Caco-2 (cell line): ENCODE results near the gene PPFIA4. TPM values are rescaled to one million over a fixed set of nuclear protein-coding genes. Genes with fewer than 3 reads are reported as not detected.

Experiments used
- BruUV-seq: library from RNA; stranded (reverse); fragments of 400-500 nt; replicated peaks from 2 replicates; lab custom pipeline; 2021; lab: Mats Ljungman, UMichigan
- CTCF ChIA-PET: fragments of 300-600 bp; sonication (Branson Sonifier 250); formaldehyde crosslinking; loops from one replicate; lab custom pipeline; 2022; ENCODE audit warnings: antibody characterized with exemption; lab: Charles Lee
- POLR2A ChIA-PET: fragments of 300-600 bp; sonication (Branson Sonifier 250); formaldehyde crosslinking; loops from one replicate; lab custom pipeline; 2022; ENCODE audit warnings: antibody characterized with exemption; lab: Charles Lee
- DNase-seq, 2 experiments: peaks; one replicate each; pipeline versions ENCODE4 v3.0.0 to v3.0.0-alpha.2; 2020 to 2022
- H3K27me3 ChIP-seq: replicated peaks from 2 replicates; pipeline ENCODE4 v1.6.0; 2011; ENCODE audit warnings: low read length; ENCODE audit not compliant: control insufficient read depth, insufficient read depth
- H3K36me3 ChIP-seq: 2 replicates; pipeline ENCODE4 v1.5.1; 2011; ENCODE audit warnings: low read length; ENCODE audit not compliant: control insufficient read depth, insufficient read depth
- H3K4me1 ChIP-seq: fragments of 250-450 bp; sonication (Bioruptor Pico); 2 replicates; pipeline ENCODE4 v1.5.1; 2020; ENCODE audit warnings: mild to moderate bottlenecking
- H3K4me3 ChIP-seq: 2 replicates; pipeline ENCODE4 v1.5.1; 2011; ENCODE audit warnings: low read depth, mild to moderate bottlenecking, control low read depth, low read length
- H3K9me3 ChIP-seq: fragments of 250-450 bp; sonication (Bioruptor Pico); 2 replicates; pipeline ENCODE4 v1.5.1; 2020; ENCODE audit warnings: mild to moderate bottlenecking, moderate library complexity
- H3K27ac Mint-ChIP-seq: one replicate; pipeline ENCODE4 v1.8.0; 2022; ENCODE audit warnings: mixed read lengths; ENCODE audit not compliant: unreplicated experiment
- H3K27me3 Mint-ChIP-seq: one replicate; pipeline ENCODE4 v1.8.0; 2022; ENCODE audit warnings: mixed read lengths; ENCODE audit not compliant: insufficient read depth, unreplicated experiment
- H3K36me3 Mint-ChIP-seq: one replicate; pipeline ENCODE4 v1.8.0; 2022; ENCODE audit warnings: mild to moderate bottlenecking, mixed read lengths; ENCODE audit not compliant: insufficient read depth, unreplicated experiment
- H3K4me1 Mint-ChIP-seq: one replicate; pipeline ENCODE4 v1.8.0; 2022; ENCODE audit warnings: low read depth, mixed read lengths; ENCODE audit not compliant: unreplicated experiment
- H3K4me3 Mint-ChIP-seq: one replicate; pipeline ENCODE4 v1.8.0; 2022; ENCODE audit warnings: mild to moderate bottlenecking, moderate library complexity, mixed read lengths; ENCODE audit not compliant: unreplicated experiment
- H3K9me3 Mint-ChIP-seq: one replicate; pipeline ENCODE4 v1.8.0; 2022; ENCODE audit warnings: mixed read lengths; ENCODE audit not compliant: unreplicated experiment
- CTCF ChIP-seq, 2 experiments: fragments of 200-600 bp in 1 of 2; IDR thresholded peaks; 1 replicate in 1 of 2; 2 replicates in 1 of 2; pipeline versions ENCODE4 v1.5.1 to v1.8.0; 2011 to 2022; ENCODE audit warnings: antibody characterized with exemption in 1 of 2, control low read depth in 1 of 2, inconsistent platforms in 1 of 2, low read depth in 1 of 2, low read length in 1 of 2, mild to moderate bottlenecking in 1 of 2, moderate library complexity in 1 of 2; ENCODE audit not compliant: insufficient read depth in 1 of 2, severe bottlenecking in 1 of 2, unreplicated experiment in 1 of 2
- intact Hi-C: fragments of 100-400 bp; cut with micrococcal nuclease; formaldehyde crosslinking; loops from one replicate; pipeline ENCODE4 v1.10.0; 2022; ENCODE audit not compliant: unreplicated experiment
- total RNA-seq: library from RNA; stranded (reverse); gene quantifications from 2 replicates; pipeline ENCODE4 v1.2.3, GENCODE V29; 2022

The PPFIA4 gene
- total RNA-seq, 1 experiment from 2014 or later: 9.4 TPM

GRCh38 chr1:203055161-203055799 lies 29.0 kb downstream of the PPFIA4 start:
- H3K36me3 ChIP-seq: no peaks in the 10 kb centered on the region
- no peak overlapping the region for H3K4me3 ChIP-seq
- peaks cover 4% of the 10 kb centered on the region for H3K36me3 Mint-ChIP-seq
- no peak overlapping the region for H3K27ac Mint-ChIP-seq
- no peaks in the 10 kb centered on the region for H3K27me3 ChIP-seq
- TF ChIP-seq CTCF (IDR thresholded peaks at IDR 0.05; ENCODE audit: insufficient read depth in 1 of 2, low read depth in 1 of 2, low read length in 1 of 2, severe bottlenecking in 1 of 2, unreplicated experiment in 1 of 2): no peak
- no TSS peak for BruUV-seq
- CTCF ChIA-PET: interaction anchor here (0.6 to 0.9 kb wide), 3 partner anchors 15 to 72 kb away, joined by 3 to 5 read pairs (median 4); partner anchors contain the start of gene ADORA1
- H3K4me1 ChIP-seq: no peaks in the 10 kb centered on the region
- intact Hi-C loops: no loop called here
- POLR2A ChIA-PET: no interaction called here
- H3K27me3 Mint-ChIP-seq: no peaks in the 10 kb centered on the region
- H3K4me3 Mint-ChIP-seq: no peak overlapping the region
- DNase-seq: no peak
- peaks cover 8% of the 10 kb centered on the region for H3K4me1 Mint-ChIP-seq
- H3K9me3 Mint-ChIP-seq: no peaks in the 10 kb centered on the region
- H3K9me3 ChIP-seq: no peaks in the 10 kb centered on the region

- intact Hi-C loops: no loop called here
- Histone ChIP-seq H3K36me3 (no peaks in the 10 kb centered on the region), H3K4me1 (no peaks in the 10 kb centered on the region), H3K4me3 (no peak overlapping the region), H3K9me3 (no peaks in the 10 kb centered on the region), H3K27me3 (no peaks in the 10 kb centered on the region)
- no peaks in the 10 kb centered on the region for H3K9me3 Mint-ChIP-seq
- DNase-seq: no peak
- BruUV-seq: no TSS peak
- peaks cover 4% of the 10 kb centered on the region for H3K36me3 Mint-ChIP-seq
- TF ChIP-seq CTCF (IDR thresholded peaks at IDR 0.05; ENCODE audit: insufficient read depth in 1 of 2, low read depth in 1 of 2, low read length in 1 of 2, severe bottlenecking in 1 of 2, unreplicated experiment in 1 of 2): no peak
- H3K4me3 Mint-ChIP-seq: no peak overlapping the region
- CTCF ChIA-PET: interaction anchor here (0.6 to 0.9 kb wide), 2 partner anchors 17 to 71 kb away, joined by 4 to 5 read pairs; partner anchors contain the start of gene ADORA1
- POLR2A ChIA-PET: no interaction called here
- H3K27me3 Mint-ChIP-seq: no peaks in the 10 kb centered on the region
- no peak overlapping the region for H3K27ac Mint-ChIP-seq
- H3K4me1 Mint-ChIP-seq: peaks cover 8% of the 10 kb centered on the region
Measured at GRCh38 chr1:203056012-203056411, 29.7 kb downstream of the PPFIA4 start.

GRCh38 chr1:203056516-203056915 lies 30.2 kb downstream of the PPFIA4 start:
- no peaks in the 10 kb centered on the region for H3K9me3 Mint-ChIP-seq
- H3K27ac Mint-ChIP-seq: no peak overlapping the region
- Histone ChIP-seq H3K36me3 (no peaks in the 10 kb centered on the region; the same call in 1 of the 2 replicates), H3K9me3 (no peaks in the 10 kb centered on the region), H3K27me3 (no peaks in the 10 kb centered on the region), H3K4me3 (no peak overlapping the region), H3K4me1 (peaks cover 4% of the 10 kb centered on the region; the same call in 1 of the 2 replicates)
- H3K36me3 Mint-ChIP-seq: peaks cover 4% of the 10 kb centered on the region
- H3K4me1 Mint-ChIP-seq: peaks cover 8% of the 10 kb centered on the region
- intact Hi-C loops: no loop called here
- H3K4me3 Mint-ChIP-seq: no peak overlapping the region
- BruUV-seq: no TSS peak
- CTCF ChIA-PET: no interaction called here
- TF ChIP-seq CTCF (IDR thresholded peaks at IDR 0.05; ENCODE audit: insufficient read depth in 1 of 2, low read depth in 1 of 2, low read length in 1 of 2, severe bottlenecking in 1 of 2, unreplicated experiment in 1 of 2): no peak
- POLR2A ChIA-PET: no interaction called here
- no peak for DNase-seq
- no peaks in the 10 kb centered on the region for H3K27me3 Mint-ChIP-seq
